Thoracic aorta (tissue), 2 donors: ENCODE data around the gene OR2AJ1. TPM values are rescaled to one million over a fixed set of nuclear protein-coding genes. Genes with fewer than 3 reads are reported as not detected.

Experiments used
- ATAC-seq: fragments of 150-250 bp; one replicate; pipeline ENCODE4 v1.8.0; 2017; ENCODE audit warnings: low read depth; ENCODE audit not compliant: insufficient number of reproducible peaks, low FRiP score
- DNase-seq: peaks from one replicate; pipeline ENCODE4 v3.0.0-alpha.2; 2020; ENCODE audit warnings: low spot score
- H3K27ac ChIP-seq, 2 donors: fragments of 200-600 bp; sonication (generic); 1 replicate in 1 of 2; 2 replicates in 1 of 2; pipeline ENCODE4 v1.5.1; 2016; ENCODE audit warnings: mild to moderate bottlenecking in 2 of 2, moderate library complexity in 2 of 2
- H3K27me3 ChIP-seq: fragments of 200-600 bp; sonication (generic); replicated peaks from 2 replicates; pipeline ENCODE4 v1.6.0; 2016; ENCODE audit warnings: mild to moderate bottlenecking; ENCODE audit not compliant: insufficient read depth
- H3K36me3 ChIP-seq: fragments of 200-600 bp; sonication (generic); one replicate; pipeline ENCODE4 v1.5.1; 2016
- H3K4me1 ChIP-seq, 2 donors: fragments of 200-600 bp; sonication (generic); 1 replicate in 1 of 2; 2 replicates in 1 of 2; pipeline versions ENCODE4 v1.5.1 to v1.6.0; 2016; ENCODE audit warnings: low read depth in 2 of 2, mild to moderate bottlenecking in 1 of 2; ENCODE audit not compliant: control insufficient read depth in 1 of 2
- H3K4me3 ChIP-seq: fragments of 200-600 bp; sonication (generic); 2 replicates; pipeline ENCODE4 v1.5.1; 2016; ENCODE audit warnings: mild to moderate bottlenecking
- H3K9me3 ChIP-seq: fragments of 200-600 bp; sonication (generic); 2 replicates; pipeline ENCODE4 v1.5.1; 2016
- total RNA-seq, 2 donors: library from RNA; depleted of rRNA; stranded (reverse); fragments of >200 nt; gene quantifications; one replicate each; pipeline versions ENCODE4 v1.1.0 to v1.2.3, GENCODE V29; 2016
- TF ChIP-seq, protein P1 (sequence below): fragments of 200-600 bp; sonication (generic); IDR thresholded peaks from one replicate; pipeline ENCODE4 v1.5.1; 2019; ENCODE audit warnings: antibody characterized with exemption

OR2AJ1 gene
- total RNA-seq, 2 donors from 2014 or later, result not detected

DNA sequence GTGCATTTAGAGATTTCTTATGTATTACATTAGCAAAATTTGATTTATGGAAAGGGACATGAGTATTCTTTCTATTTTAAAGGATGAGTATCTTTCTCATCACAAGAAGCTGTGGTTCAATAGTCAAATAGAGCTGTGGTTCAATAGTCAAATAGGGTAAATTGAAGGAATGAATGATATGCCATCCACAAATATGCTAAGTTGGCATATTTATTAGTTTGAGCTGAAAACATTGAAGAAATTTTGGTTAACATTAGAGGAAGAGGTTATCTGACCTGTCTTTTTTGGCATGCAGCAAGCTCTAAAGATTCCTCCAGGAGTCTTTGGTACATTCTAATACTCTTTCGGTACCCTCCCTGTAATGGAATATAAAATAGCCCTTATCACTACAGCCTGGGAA lies 28.7 kb downstream of the OR2AJ1 start:
- Histone ChIP-seq H3K27ac (no peak overlapping the region), H3K36me3 (no peaks in the 10 kb centered on the region), H3K27me3 (no peaks in the 10 kb centered on the region), H3K4me1 (no peaks in the 10 kb centered on the region), H3K9me3 (no peaks in the 10 kb centered on the region), H3K4me3 (no peak overlapping the region)
- DNase-seq (no peak), ATAC-seq (no peak)
- TF ChIP-seq, protein P1, sequence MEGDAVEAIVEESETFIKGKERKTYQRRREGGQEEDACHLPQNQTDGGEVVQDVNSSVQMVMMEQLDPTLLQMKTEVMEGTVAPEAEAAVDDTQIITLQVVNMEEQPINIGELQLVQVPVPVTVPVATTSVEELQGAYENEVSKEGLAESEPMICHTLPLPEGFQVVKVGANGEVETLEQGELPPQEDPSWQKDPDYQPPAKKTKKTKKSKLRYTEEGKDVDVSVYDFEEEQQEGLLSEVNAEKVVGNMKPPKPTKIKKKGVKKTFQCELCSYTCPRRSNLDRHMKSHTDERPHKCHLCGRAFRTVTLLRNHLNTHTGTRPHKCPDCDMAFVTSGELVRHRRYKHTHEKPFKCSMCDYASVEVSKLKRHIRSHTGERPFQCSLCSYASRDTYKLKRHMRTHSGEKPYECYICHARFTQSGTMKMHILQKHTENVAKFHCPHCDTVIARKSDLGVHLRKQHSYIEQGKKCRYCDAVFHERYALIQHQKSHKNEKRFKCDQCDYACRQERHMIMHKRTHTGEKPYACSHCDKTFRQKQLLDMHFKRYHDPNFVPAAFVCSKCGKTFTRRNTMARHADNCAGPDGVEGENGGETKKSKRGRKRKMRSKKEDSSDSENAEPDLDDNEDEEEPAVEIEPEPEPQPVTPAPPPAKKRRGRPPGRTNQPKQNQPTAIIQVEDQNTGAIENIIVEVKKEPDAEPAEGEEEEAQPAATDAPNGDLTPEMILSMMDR, result no peak

DNA sequence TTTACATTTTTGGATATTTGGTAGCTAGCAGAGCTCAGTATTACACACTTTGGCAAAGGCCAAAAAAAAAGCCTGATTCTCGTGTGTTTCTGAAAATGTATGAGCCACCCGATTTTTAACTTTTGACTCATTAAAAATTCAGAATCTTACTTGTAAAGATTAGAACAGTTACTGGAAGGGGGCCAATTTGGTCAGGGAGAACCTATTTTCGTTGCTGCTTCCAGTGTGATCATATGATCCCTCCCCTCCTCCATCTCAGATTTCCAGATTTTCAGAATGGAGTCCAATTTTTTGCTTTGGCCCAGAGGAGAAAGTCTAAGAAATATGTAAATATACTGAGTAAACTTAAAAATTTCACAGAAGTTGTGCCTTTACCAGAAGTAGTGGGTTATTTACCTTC lies 37.1 kb downstream of the OR2AJ1 start:
- no peak for ATAC-seq
- H3K4me3 ChIP-seq, result no peak overlapping the region
- H3K9me3 ChIP-seq, result no peaks in the 10 kb centered on the region
- no peaks in the 10 kb centered on the region for H3K27me3 ChIP-seq
- TF ChIP-seq, protein P1, result no peak
- DNase-seq, result no peak
- H3K36me3 ChIP-seq, result no peaks in the 10 kb centered on the region
- no peak overlapping the region for H3K27ac ChIP-seq
- no peaks in the 10 kb centered on the region for H3K4me1 ChIP-seq

DNA sequence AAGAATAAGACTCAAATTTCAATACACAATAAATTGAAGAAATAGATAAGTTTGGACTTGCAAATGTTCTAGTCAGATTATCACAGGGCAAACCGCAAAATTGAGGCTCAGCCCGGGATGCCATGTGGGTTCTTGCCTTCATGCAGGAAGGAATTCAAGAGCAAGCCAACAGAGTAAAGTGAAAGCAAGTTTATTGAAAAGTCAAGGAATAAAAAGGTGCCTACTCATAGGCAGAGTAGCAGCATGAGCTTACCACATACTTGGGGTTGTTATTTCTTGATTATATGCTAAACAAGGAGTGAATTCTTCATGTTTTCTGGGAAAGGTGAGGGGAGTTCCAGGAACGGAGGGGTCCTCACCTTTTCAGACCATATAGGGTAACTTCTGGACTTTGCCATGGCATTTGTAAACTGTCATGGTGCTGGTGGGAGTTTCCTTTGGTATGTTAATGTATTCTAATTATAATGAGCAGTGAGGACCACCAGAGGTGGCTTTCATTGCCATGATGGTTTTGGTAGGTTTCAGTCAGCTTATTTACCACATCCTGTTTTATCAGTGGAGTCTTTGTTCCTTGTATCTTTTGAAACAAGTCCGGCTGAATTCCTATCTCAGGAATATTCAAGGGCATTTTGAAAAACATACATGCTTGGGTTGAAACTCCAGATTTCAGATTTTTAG lies 38.4 kb downstream of the OR2AJ1 start:
- Histone ChIP-seq H3K4me1 (no peaks in the 10 kb centered on the region), H3K9me3 (no peaks in the 10 kb centered on the region), H3K27ac (no peak overlapping the region), H3K4me3 (no peak overlapping the region), H3K27me3 (no peaks in the 10 kb centered on the region), H3K36me3 (no peaks in the 10 kb centered on the region)
- no peak for ATAC-seq
- TF ChIP-seq, protein P1, result no peak
- DNase-seq, result no peak

DNA sequence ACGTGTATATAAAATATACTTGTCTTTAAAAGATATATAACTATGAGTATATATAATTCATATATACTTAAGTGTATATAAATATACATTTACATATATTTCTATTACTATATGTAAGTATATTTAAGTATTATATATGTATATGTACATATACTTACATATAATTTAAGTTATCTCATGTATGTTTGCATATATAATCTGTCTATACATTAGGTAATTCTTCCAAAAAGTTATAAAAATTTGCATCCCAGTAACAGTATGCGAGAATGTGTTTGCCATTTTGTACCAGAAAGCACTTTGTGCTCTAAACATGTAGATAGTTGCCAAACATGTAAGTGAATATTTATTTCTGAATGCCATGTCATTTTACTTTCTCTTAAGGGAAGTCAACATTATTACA lies 40.2 kb downstream of the OR2AJ1 start, which contains the start of gene OR2AK2:
TSS of gene OR2AK2 (plus strand) at position 301 of the 400 bp plus-strand sequence. CDS start 144 bp downstream, outside the sequence.
- ATAC-seq, result no peak
- H3K36me3 ChIP-seq, result no peaks in the 10 kb centered on the region
- H3K27ac ChIP-seq, result no peak within 1 kb of the TSS
- no peaks in the 10 kb centered on the region for H3K4me1 ChIP-seq
- no peak for DNase-seq
- TF ChIP-seq, protein P1, result no peak
- no peaks in the 10 kb centered on the region for H3K27me3 ChIP-seq
- no peak within 1 kb of the TSS for H3K4me3 ChIP-seq
- H3K9me3 ChIP-seq, result no peaks in the 10 kb centered on the region

DNA sequence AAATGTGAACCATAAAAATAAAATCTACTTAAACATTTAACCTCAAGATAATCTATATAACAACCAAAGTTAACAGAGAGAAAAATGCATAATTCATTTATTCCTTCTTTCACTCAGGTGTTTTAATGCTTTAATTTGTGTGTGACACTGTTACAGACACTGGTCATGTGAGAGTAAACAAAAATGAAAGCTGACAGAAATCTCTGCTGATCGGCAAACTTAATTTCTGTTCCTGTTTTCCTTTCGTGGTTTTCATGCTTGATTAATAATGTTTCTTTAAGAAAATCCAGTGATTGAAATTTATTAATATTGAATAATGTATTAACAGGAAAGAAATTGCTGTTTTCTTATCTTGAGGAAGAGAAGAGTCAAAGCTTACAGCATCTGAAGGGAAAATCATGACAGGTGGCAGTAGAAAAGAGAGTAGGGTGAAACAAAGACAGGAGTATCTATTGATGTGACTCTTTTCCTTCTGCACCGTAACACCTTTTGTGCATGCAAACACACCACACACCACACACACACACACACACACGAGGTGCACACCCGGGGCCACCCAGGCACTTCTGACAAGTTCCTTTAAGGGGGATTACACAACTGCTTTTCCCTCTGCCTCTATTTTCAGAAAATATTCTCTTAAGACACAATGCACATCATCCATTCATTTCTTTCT lies 42.0 kb downstream of the OR2AJ1 start:
- ATAC-seq (no peak), DNase-seq (no peak)
- Histone ChIP-seq H3K27ac (no peak overlapping the region), H3K4me3 (no peak overlapping the region), H3K9me3 (no peaks in the 10 kb centered on the region), H3K27me3 (no peaks in the 10 kb centered on the region), H3K36me3 (no peaks in the 10 kb centered on the region), H3K4me1 (no peaks in the 10 kb centered on the region)
- TF ChIP-seq, protein P1, result no peak

Other genes starting within 250 kb of the OR2AJ1 start
- not detected for gene OR13G1, start 245.2 kb upstream of the OR2AJ1 start, total RNA-seq
- gene OR6F1, start 208.2 kb upstream of the OR2AJ1 start, total RNA-seq, result not detected
- gene OR14K1, start 186.3 kb upstream of the OR2AJ1 start, total RNA-seq, result not detected
- gene OR14A2, start 176.7 kb upstream of the OR2AJ1 start, total RNA-seq, result not detected
- not detected for gene OR1C1, start 164.3 kb upstream of the OR2AJ1 start, total RNA-seq
- gene OR14A16, start 100.8 kb upstream of the OR2AJ1 start, total RNA-seq, result not detected
- not detected for gene OR11L1, start 83.0 kb upstream of the OR2AJ1 start, total RNA-seq
- gene TRIM58, start 67.7 kb upstream of the OR2AJ1 start, total RNA-seq, result under 1 TPM; 0.14 to 0.99 TPM
- not detected for gene OR2W3, start 29.3 kb upstream of the OR2AJ1 start, total RNA-seq
- not detected for gene OR2T8, start 4.6 kb upstream of the OR2AJ1 start, total RNA-seq
- gene OR2L8, start 24.0 kb downstream of the OR2AJ1 start, total RNA-seq, result not detected
- not detected for gene OR2AK2, start 40.3 kb downstream of the OR2AJ1 start, total RNA-seq
- gene OR2L5, start 88.8 kb downstream of the OR2AJ1 start, total RNA-seq, result not detected
- not detected for gene OR2L2, start 105.2 kb downstream of the OR2AJ1 start, total RNA-seq
- not detected for gene OR2L3, start 121.9 kb downstream of the OR2AJ1 start, total RNA-seq
- gene OR2L13, start 170.3 kb downstream of the OR2AJ1 start, total RNA-seq, result not detected
- not detected for gene OR2M5, start 220.3 kb downstream of the OR2AJ1 start, total RNA-seq
- gene OR2M2, start 249.9 kb downstream of the OR2AJ1 start, total RNA-seq, result not detected